Sigmoid colon (tissue), 7 donors: Measurements from ENCODE around the gene NPAS2. TPM values are rescaled to one million over a fixed set of nuclear protein-coding genes. Genes with fewer than 3 reads are reported as not detected.
A peak's percentile ranks its signal among the peaks of the same experiment; 100 is the strongest.

ENCODE experiments used
- DNase-seq: peaks from one replicate; pipeline ENCODE4 v3.0.0-alpha.2; 2019
- H3K27ac ChIP-seq, 4 donors: fragments of 200-600 bp; sonication (generic); one replicate each; pipeline ENCODE4 v1.5.1; 2016 to 2019; ENCODE audit warnings: mild to moderate bottlenecking in 1 of 4
- H3K27me3 ChIP-seq, 3 donors: fragments of 200-600 bp; sonication (generic); one replicate each; pipeline ENCODE4 v1.5.1; 2019; ENCODE audit warnings: mild to moderate bottlenecking in 1 of 3
- H3K36me3 ChIP-seq, 4 donors: fragments of 200-600 bp; sonication (generic); one replicate each; pipeline ENCODE4 v1.5.1; 2016 to 2019
- H3K4me1 ChIP-seq, 4 donors: fragments of 200-600 bp; sonication (generic); one replicate each; pipeline ENCODE4 v1.5.1; 2017 to 2019
- H3K4me3 ChIP-seq, 4 donors: fragments of 200-600 bp; sonication (generic); one replicate each; pipeline ENCODE4 v1.5.1; 2017 to 2019; ENCODE audit warnings: mild to moderate bottlenecking in 2 of 4, moderate library complexity in 1 of 4
- H3K9me3 ChIP-seq, 4 donors: fragments of 200-600 bp in 3 of 4; sonication (generic) in 3 of 4; one replicate each; pipeline versions ENCODE4 v1.5.1 to v1.6.1; 2013 to 2019
- CTCF ChIP-seq, 4 experiments: fragments of 450-650 bp in 3 of 4; fragments of 200-600 bp in 1 of 4; IDR thresholded peaks; one replicate each; pipeline ENCODE4 v1.5.1; 2016 to 2019; ENCODE audit warnings: antibody characterized with exemption in 4 of 4, mild to moderate bottlenecking in 3 of 4, moderate library complexity in 2 of 4
- EP300 ChIP-seq, 4 donors: sonication (generic); formaldehyde crosslinking; IDR thresholded peaks; one replicate each; pipeline ENCODE4 v1.6.1; 2017; ENCODE audit warnings: antibody characterized with exemption in 4 of 4
- POLR2A ChIP-seq, 2 donors: fragments of 450-650 bp; IDR thresholded peaks; one replicate each; pipeline ENCODE4 v1.6.1; 2016; ENCODE audit warnings: antibody characterized with exemption in 2 of 2, mild to moderate bottlenecking in 2 of 2, moderate library complexity in 2 of 2
- POLR2AphosphoS5 ChIP-seq, 4 donors: sonication (generic); formaldehyde crosslinking; IDR thresholded peaks; one replicate each; pipeline ENCODE4 v1.6.1; 2017; ENCODE audit warnings: antibody characterized with exemption in 4 of 4
- WGBS, 2 donors: extraction: QIAGEN DNeasy Blood & Tissue Kit; methylation state at CpG; one replicate each; pipeline ENCODE4 v1.1.7; 2013; 5-methylcytosine and 5-hydroxymethylcytosine counted together
- intact Hi-C: fragments of 100-400 bp; cut with DNase I; formaldehyde crosslinking; loops from one replicate; pipeline ENCODE4 v1.15.1; 2023
- polyA plus RNA-seq, 3 donors: library from polyadenylated mRNA; stranded (reverse); fragments of 200-250 nt; gene quantifications; one replicate each; pipeline ENCODE4 v1.2.3, GENCODE V29; 2013
- total RNA-seq, 4 donors: library from RNA; depleted of rRNA; stranded (reverse); fragments of >200 nt; gene quantifications; one replicate each; pipeline ENCODE4 v1.1.0, GENCODE V29; 2016
- donor health status: healthy with polysubstance abuse.
- donor health status: Bipolar disorder and iron deficiency.
- donor health status: healthy.

The NPAS2 gene
- total and polyA plus RNA-seq, 7 donors, result 14.2 to 53.9 (median 23.2) TPM

GRCh38 chr2:100977511-100977910 is 157.6 kb downstream of the NPAS2 start:
- 89 to 93% methylated on average over 12 of the region's 12 CpGs for WGBS, 2 donors

GRCh38 chr2:100978582-100979191 is 158.7 kb downstream of the NPAS2 start:
- peaks cover 0 to 15% (median 8%) of the 10 kb centered on the region in 4 donors for H3K36me3 ChIP-seq
- H3K4me1 ChIP-seq, result peaks cover 0 to 33% (median 29%) of the 10 kb centered on the region in 4 donors
- DNase-seq, result peak; percentile 86
- WGBS, 2 donors, result 78 to 86% methylated on average over 16 of the region's 16 CpGs
- TF ChIP-seq POLR2A (IDR thresholded peaks at IDR 0.05) (no peak), CTCF (IDR thresholded peaks at IDR 0.05) (no peak), POLR2AphosphoS5 (IDR thresholded peaks at IDR 0.05) (peak in 3 of 4 donors; percentile 11 to 51 (median 37)), EP300 (IDR thresholded peaks at IDR 0.05) (peak in 1 of 4 donors; percentile 38)
- peak overlapping the region; percentile 59 to 83 (median 76) for H3K27ac ChIP-seq
- H3K27me3 ChIP-seq, result no peaks in the 10 kb centered on the region
- H3K9me3 ChIP-seq, result no peaks in the 10 kb centered on the region
- no peak overlapping the region for H3K4me3 ChIP-seq
- intact Hi-C loops, result loop anchor here (5.0 to 10.0 kb wide), 2 partner anchors 94 to 156 kb away; partner anchors contain the start of gene NPAS2

More at GRCh38 chr2:100977511-100977910, 157.6 kb downstream of the NPAS2 start:
- Histone ChIP-seq H3K27me3 (no peaks in the 10 kb centered on the region), H3K4me1 (peaks cover 0 to 33% (median 29%) of the 10 kb centered on the region in 4 donors), H3K36me3 (peaks cover 0 to 9% (median 4%) of the 10 kb centered on the region in 4 donors), H3K27ac (peak overlapping the region; percentile 70 to 83 (median 76)), H3K4me3 (no peak overlapping the region), H3K9me3 (no peaks in the 10 kb centered on the region)
- intact Hi-C loops, result loop anchor here (5.0 to 10.0 kb wide), 2 partner anchors 93 to 155 kb away; partner anchors contain the start of gene NPAS2
- TF ChIP-seq POLR2AphosphoS5 (IDR thresholded peaks at IDR 0.05) (no peak), CTCF (IDR thresholded peaks at IDR 0.05) (no peak), EP300 (IDR thresholded peaks at IDR 0.05) (no peak), POLR2A (IDR thresholded peaks at IDR 0.05) (no peak)
- DNase-seq, result peak; percentile 54

- Histone ChIP-seq H3K4me1 (peaks cover 0 to 33% (median 29%) of the 10 kb centered on the region in 4 donors), H3K27me3 (no peaks in the 10 kb centered on the region), H3K36me3 (peaks cover 0 to 17% (median 8%) of the 10 kb centered on the region in 4 donors), H3K9me3 (no peaks in the 10 kb centered on the region), H3K27ac (peak overlapping the region in 1 of 4 donors; percentile 79), H3K4me3 (no peak overlapping the region)
- intact Hi-C loops, result no loop called here
- WGBS, 2 donors, result 92 to 93% methylated on average over 12 of the region's 12 CpGs
- TF ChIP-seq POLR2A (IDR thresholded peaks at IDR 0.05) (no peak), CTCF (IDR thresholded peaks at IDR 0.05) (no peak), POLR2AphosphoS5 (IDR thresholded peaks at IDR 0.05) (no peak), EP300 (IDR thresholded peaks at IDR 0.05) (no peak)
- peak; percentile 21 for DNase-seq
Observed at GRCh38 chr2:100980046-100980445, 160.1 kb downstream of the NPAS2 start.

- Histone ChIP-seq H3K9me3 (no peaks in the 10 kb centered on the region), H3K4me3 (no peak overlapping the region), H3K27me3 (no peaks in the 10 kb centered on the region), H3K27ac (no peak overlapping the region), H3K4me1 (peaks cover 0 to 33% (median 28%) of the 10 kb centered on the region in 4 donors), H3K36me3 (peaks cover 0 to 17% (median 8%) of the 10 kb centered on the region in 4 donors)
- TF ChIP-seq EP300 (IDR thresholded peaks at IDR 0.05), result no peak
- no peak for TF ChIP-seq CTCF (IDR thresholded peaks at IDR 0.05)
- no peak for TF ChIP-seq POLR2AphosphoS5 (IDR thresholded peaks at IDR 0.05)
- no peak for TF ChIP-seq POLR2A (IDR thresholded peaks at IDR 0.05)
- DNase-seq, result no peak
- intact Hi-C loops, result no loop called here
- 82 to 85% methylated on average over 2 of the region's 2 CpGs for WGBS, 2 donors
Observed at GRCh38 chr2:100981011-100981410, 161.1 kb downstream of the NPAS2 start.
